Trophoblast cell (in vitro differentiated cells and primary cell): ENCODE measurements around the gene AGMO. TPM values are rescaled to one million over a fixed set of nuclear protein-coding genes. Genes with fewer than 3 reads are reported as not detected.

Source experiments
- DNase-seq, 2 donors: peaks; one replicate each; pipeline ENCODE4 v3.0.0-alpha.2; 2016
- H2AFZ ChIP-seq: 2 replicates; pipeline ENCODE4 v1.6.1; 2013; ENCODE audit warnings: low read length, moderate library complexity, mild to moderate bottlenecking; ENCODE audit not compliant: insufficient read depth, poor library complexity
- H2AK5ac ChIP-seq: 2 replicates; pipeline ENCODE4 v1.6.1; 2013; ENCODE audit warnings: mild to moderate bottlenecking, low read length
- H2BK120ac ChIP-seq: 2 replicates; pipeline ENCODE4 v1.6.1; 2013; ENCODE audit warnings: low read length, mild to moderate bottlenecking, moderate library complexity; ENCODE audit not compliant: insufficient read depth, poor library complexity
- H2BK12ac ChIP-seq: 2 replicates; pipeline ENCODE4 v1.6.1; 2013; ENCODE audit warnings: mild to moderate bottlenecking, low read length, moderate library complexity
- H2BK5ac ChIP-seq: 2 replicates; pipeline ENCODE4 v1.6.1; 2013; ENCODE audit warnings: low read length, low read depth, moderate library complexity, mild to moderate bottlenecking; ENCODE audit not compliant: poor library complexity
- H3K14ac ChIP-seq: 2 replicates; pipeline ENCODE4 v1.6.1; 2013; ENCODE audit warnings: mild to moderate bottlenecking, low read length
- H3K18ac ChIP-seq: 2 replicates; pipeline ENCODE4 v1.6.1; 2013; ENCODE audit warnings: mild to moderate bottlenecking, low read length
- H3K23ac ChIP-seq: 2 replicates; pipeline ENCODE4 v1.6.1; 2013; ENCODE audit warnings: low read length
- H3K27ac ChIP-seq: 2 replicates; pipeline ENCODE4 v1.5.1; 2013; ENCODE audit warnings: low read depth, mild to moderate bottlenecking, inconsistent platforms, low read length, moderate library complexity
- H3K27me3 ChIP-seq: 2 replicates; pipeline ENCODE4 v1.6.1; 2013; ENCODE audit warnings: inconsistent platforms, mild to moderate bottlenecking, low read length, moderate library complexity; ENCODE audit not compliant: insufficient read depth
- H3K36me3 ChIP-seq, 2 experiments: 1 replicate in 1 of 2; 2 replicates in 1 of 2; pipeline ENCODE4 v1.6.1; 2013; ENCODE audit warnings: low read length in 2 of 2, mild to moderate bottlenecking in 2 of 2, moderate library complexity in 1 of 2; ENCODE audit not compliant: insufficient read depth in 2 of 2, control insufficient read depth in 1 of 2
- H3K4ac ChIP-seq: 2 replicates; pipeline ENCODE4 v1.6.1; 2013; ENCODE audit warnings: low read depth, mild to moderate bottlenecking, low read length, moderate library complexity
- H3K4me1 ChIP-seq, 2 experiments: 1 replicate in 1 of 2; 2 replicates in 1 of 2; pipeline ENCODE4 v1.6.1; 2013; ENCODE audit warnings: low read length in 2 of 2, mild to moderate bottlenecking in 2 of 2, moderate library complexity in 1 of 2; ENCODE audit not compliant: insufficient read depth in 2 of 2, control insufficient read depth in 1 of 2
- H3K4me2 ChIP-seq: 2 replicates; pipeline ENCODE4 v1.6.1; 2013; ENCODE audit warnings: inconsistent platforms, mild to moderate bottlenecking, low read length, moderate library complexity
- H3K4me3 ChIP-seq: 2 replicates; pipeline ENCODE4 v1.5.1; 2013; ENCODE audit warnings: mild to moderate bottlenecking, low read depth, low read length, inconsistent platforms
- H3K79me1 ChIP-seq: one replicate; pipeline ENCODE4 v1.6.1; 2013; ENCODE audit warnings: low read length
- H3K79me2 ChIP-seq: 2 replicates; pipeline ENCODE4 v1.6.1; 2013; ENCODE audit warnings: low read length, mild to moderate bottlenecking; ENCODE audit not compliant: control insufficient read depth, insufficient read depth, poor library complexity
- H3K9ac ChIP-seq: 2 replicates; pipeline ENCODE4 v1.6.1; 2013; ENCODE audit warnings: mild to moderate bottlenecking, low read length
- H3K9me3 ChIP-seq: 2 replicates; pipeline ENCODE4 v1.6.1; 2013; ENCODE audit warnings: low read depth, mild to moderate bottlenecking, control low read depth, inconsistent platforms, low read length; ENCODE audit not compliant: insufficient read depth
- H4K12ac ChIP-seq: 2 replicates; pipeline ENCODE4 v1.6.1; 2013; ENCODE audit warnings: low read depth, mild to moderate bottlenecking, low read length, moderate library complexity
- H4K8ac ChIP-seq: 2 replicates; pipeline ENCODE4 v1.6.1; 2013; ENCODE audit warnings: low read depth, mild to moderate bottlenecking, low read length, moderate library complexity
- H4K91ac ChIP-seq: one replicate; pipeline ENCODE4 v1.6.1; 2013; ENCODE audit warnings: low read depth, mild to moderate bottlenecking, low read length, moderate library complexity
- WGBS: extraction: QIAGEN DNeasy Blood & Tissue Kit; methylation state at CpG from one replicate; pipeline ENCODE4 v1.1.7; 2013; ENCODE audit warnings: missing lambda C conversion rate; ENCODE audit not compliant: insufficient read length, insufficient coverage; ENCODE audit errors: extremely low coverage; 5-methylcytosine and 5-hydroxymethylcytosine counted together
- polyA plus RNA-seq: library from polyadenylated mRNA; stranded (reverse); fragments of 200-250 nt; gene quantifications from 2 replicates; pipeline ENCODE4 v1.2.3, GENCODE V29; 2013

Gene AGMO
- 0.01 and 0.04 TPM in 2 replicates for polyA plus RNA-seq

DNA sequence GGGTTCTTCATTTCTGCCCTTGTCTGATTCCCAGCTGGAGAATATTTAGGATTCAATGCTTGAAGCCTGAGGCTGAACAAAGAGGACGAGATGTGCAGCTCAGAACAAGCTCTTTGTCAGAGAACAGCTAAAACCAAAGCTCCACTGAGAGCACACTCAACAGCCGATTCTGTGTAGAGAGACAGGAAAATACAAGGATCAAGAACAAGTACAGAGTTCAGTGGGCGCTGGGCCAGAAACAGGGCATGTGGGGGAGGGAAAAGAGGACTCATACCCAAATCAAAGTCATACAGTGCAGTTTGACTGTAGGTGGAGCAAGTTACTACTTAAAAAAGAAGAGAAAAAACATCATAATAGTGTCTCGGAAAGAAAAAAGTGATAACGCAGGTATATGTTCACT, at the start of gene AGMO:
TSS of gene AGMO (minus strand) at position 181 of the 400 bp plus-strand sequence.
- no peaks in the 10 kb centered on the region for H3K36me3 ChIP-seq
- H3K4me1 ChIP-seq: no peaks in the 10 kb centered on the region
- WGBS: no CpG with 5 or more reads among the region's 5 CpGs
- H2BK12ac ChIP-seq: no peak within 1 kb of the TSS
- H2AK5ac ChIP-seq: no peak within 1 kb of the TSS
- no peak within 1 kb of the TSS for H3K27ac ChIP-seq
- no peak within 1 kb of the TSS for H3K14ac ChIP-seq
- no peak within 1 kb of the TSS for H2BK5ac ChIP-seq
- H4K91ac ChIP-seq: no peak within 1 kb of the TSS
- no peak within 1 kb of the TSS for H3K4me2 ChIP-seq
- H2BK120ac ChIP-seq: no peak within 1 kb of the TSS
- DNase-seq: no peak
- no peak within 1 kb of the TSS for H4K8ac ChIP-seq
- no peaks in the 10 kb centered on the region for H3K9me3 ChIP-seq
- no peaks in the 10 kb centered on the region for H3K27me3 ChIP-seq
- no peak within 1 kb of the TSS for H3K4ac ChIP-seq
- no peaks in the 10 kb centered on the region for H3K79me2 ChIP-seq
- no peaks in the 10 kb centered on the region for H3K79me1 ChIP-seq
- H2AFZ ChIP-seq: no peak within 1 kb of the TSS
- H3K9ac ChIP-seq: no peak within 1 kb of the TSS
- no peak within 1 kb of the TSS for H3K18ac ChIP-seq
- no peak within 1 kb of the TSS for H3K23ac ChIP-seq
- no peak within 1 kb of the TSS for H4K12ac ChIP-seq
- no peak within 1 kb of the TSS for H3K4me3 ChIP-seq

DNA sequence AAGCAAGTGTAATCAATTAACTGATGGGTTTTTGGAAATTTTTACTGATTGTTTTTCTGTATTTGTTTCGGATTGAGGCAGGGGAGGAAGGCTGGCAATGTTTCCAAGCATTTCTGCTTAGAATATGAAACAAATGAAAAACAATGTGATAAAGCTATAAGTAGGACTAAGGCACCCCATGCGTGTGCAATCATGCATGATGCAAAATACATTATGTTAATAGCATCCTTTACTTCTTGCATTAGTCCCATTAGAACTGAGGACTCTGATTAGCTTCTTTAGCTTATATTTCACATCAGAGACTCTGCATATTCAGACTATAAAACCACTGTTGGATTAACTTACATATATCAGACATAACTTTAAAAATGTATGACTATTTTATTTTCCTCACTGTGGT, 48.7 kb upstream of the AGMO start:
- Histone ChIP-seq H3K27me3 (no peaks in the 10 kb centered on the region), H2AK5ac (no peak overlapping the region), H3K23ac (no peak overlapping the region), H2BK120ac (no peak overlapping the region), H3K14ac (no peak overlapping the region), H3K36me3 (no peaks in the 10 kb centered on the region), H2BK12ac (no peak overlapping the region), H3K9me3 (no peaks in the 10 kb centered on the region), H4K12ac (no peak overlapping the region), H4K91ac (no peak overlapping the region), H3K79me1 (no peaks in the 10 kb centered on the region), H3K4me3 (no peak overlapping the region), H3K4me2 (no peak overlapping the region), H3K4ac (no peak overlapping the region), H3K9ac (no peak overlapping the region), H3K27ac (no peak overlapping the region), H2BK5ac (no peak overlapping the region), H3K4me1 (no peaks in the 10 kb centered on the region), H2AFZ (no peak overlapping the region), H3K79me2 (no peaks in the 10 kb centered on the region), H4K8ac (no peak overlapping the region), H3K18ac (no peak overlapping the region)
- DNase-seq: no peak
- WGBS: no CpG with 5 or more reads among the region's 2 CpGs

DNA sequence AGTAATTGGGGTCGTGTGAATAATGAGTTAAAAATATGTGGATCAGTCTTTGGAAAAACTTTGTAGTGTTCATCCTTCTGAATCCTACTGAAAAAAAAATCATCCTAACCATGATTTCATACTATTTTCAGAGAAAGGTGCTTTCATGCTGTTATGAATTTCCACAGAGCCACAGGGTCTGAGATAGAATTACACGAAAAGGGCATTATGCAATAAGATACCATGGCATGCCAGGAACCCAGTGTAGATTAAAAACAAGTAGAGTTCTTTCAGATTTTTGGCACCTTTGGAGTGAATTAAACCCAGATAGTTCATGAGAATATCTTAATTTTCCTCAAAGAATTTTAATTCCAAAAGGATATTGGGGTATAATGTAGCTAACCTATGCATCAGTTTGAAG, 47.5 kb upstream of the AGMO start:
- no peak for DNase-seq
- no peaks in the 10 kb centered on the region for H3K36me3 ChIP-seq
- no peak overlapping the region for H2AFZ ChIP-seq
- no peak overlapping the region for H4K8ac ChIP-seq
- H3K27me3 ChIP-seq: no peaks in the 10 kb centered on the region
- no peaks in the 10 kb centered on the region for H3K9me3 ChIP-seq
- no peak overlapping the region for H3K18ac ChIP-seq
- H3K9ac ChIP-seq: no peak overlapping the region
- H4K91ac ChIP-seq: no peak overlapping the region
- no peak overlapping the region for H3K4me2 ChIP-seq
- H3K4me1 ChIP-seq: no peaks in the 10 kb centered on the region
- H2BK120ac ChIP-seq: no peak overlapping the region
- H3K79me2 ChIP-seq: no peaks in the 10 kb centered on the region
- no peak overlapping the region for H3K14ac ChIP-seq
- no peak overlapping the region for H2BK12ac ChIP-seq
- WGBS: 100% methylated on average over 1 of the region's 2 CpGs
- no peak overlapping the region for H3K4ac ChIP-seq
- no peaks in the 10 kb centered on the region for H3K79me1 ChIP-seq
- no peak overlapping the region for H4K12ac ChIP-seq
- no peak overlapping the region for H3K4me3 ChIP-seq
- H3K23ac ChIP-seq: no peak overlapping the region
- H2BK5ac ChIP-seq: no peak overlapping the region
- no peak overlapping the region for H3K27ac ChIP-seq
- H2AK5ac ChIP-seq: no peak overlapping the region

DNA sequence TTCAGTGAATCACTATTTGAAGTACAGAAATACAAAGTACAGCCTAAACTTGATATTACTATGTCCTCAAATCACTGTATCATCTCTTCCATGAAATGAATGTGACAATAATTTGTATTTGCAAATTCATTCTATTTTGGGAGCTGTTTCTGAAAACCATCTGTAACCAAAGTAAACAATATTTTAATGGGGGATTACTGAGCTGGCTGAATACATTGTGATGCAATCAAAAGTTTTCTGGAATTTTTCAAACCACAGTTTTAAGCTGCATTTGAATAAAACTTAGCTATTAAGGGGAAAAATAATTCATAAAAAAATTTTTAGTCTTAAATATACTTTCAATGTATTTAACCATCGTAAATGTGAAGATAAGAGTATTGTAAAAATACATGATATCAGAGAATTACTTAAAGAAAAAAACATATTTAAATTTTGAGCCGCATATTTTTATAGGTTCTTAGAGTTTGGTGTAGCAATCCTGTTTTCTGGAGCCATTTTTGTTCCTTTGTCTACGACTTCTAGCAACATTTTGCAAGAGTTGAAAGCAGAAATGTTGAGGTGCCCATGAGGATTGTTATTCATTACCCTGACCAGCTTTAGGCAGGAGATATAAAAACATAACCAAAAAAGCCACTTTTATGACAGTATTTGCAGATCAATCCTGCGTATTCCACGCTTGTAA, 45.9 kb upstream of the AGMO start:
- Histone ChIP-seq H4K91ac (no peak overlapping the region), H3K27me3 (no peaks in the 10 kb centered on the region), H3K4me3 (no peak overlapping the region), H2BK5ac (no peak overlapping the region), H3K36me3 (no peaks in the 10 kb centered on the region), H2AFZ (no peak overlapping the region), H3K27ac (no peak overlapping the region), H3K9ac (no peak overlapping the region), H2AK5ac (no peak overlapping the region), H3K4me2 (no peak overlapping the region), H3K79me1 (no peaks in the 10 kb centered on the region), H3K9me3 (no peaks in the 10 kb centered on the region), H2BK12ac (no peak overlapping the region), H3K4ac (no peak overlapping the region), H3K4me1 (no peaks in the 10 kb centered on the region), H3K14ac (no peak overlapping the region), H3K79me2 (no peaks in the 10 kb centered on the region), H4K12ac (no peak overlapping the region), H2BK120ac (no peak overlapping the region), H3K18ac (no peak overlapping the region), H3K23ac (no peak overlapping the region), H4K8ac (no peak overlapping the region)
- WGBS: no CpG with 5 or more reads among the region's 5 CpGs
- no peak for DNase-seq
